GM21447 (cell line): Measurements from ENCODE around the gene ENG.

Source experiments
- ATAC-seq: cut with Tn5 transposase; IDR thresholded peaks from one replicate; pipeline ENCODE4 v1.9.1; 2021; ENCODE audit not compliant: unreplicated experiment

The ENG gene

DNA sequence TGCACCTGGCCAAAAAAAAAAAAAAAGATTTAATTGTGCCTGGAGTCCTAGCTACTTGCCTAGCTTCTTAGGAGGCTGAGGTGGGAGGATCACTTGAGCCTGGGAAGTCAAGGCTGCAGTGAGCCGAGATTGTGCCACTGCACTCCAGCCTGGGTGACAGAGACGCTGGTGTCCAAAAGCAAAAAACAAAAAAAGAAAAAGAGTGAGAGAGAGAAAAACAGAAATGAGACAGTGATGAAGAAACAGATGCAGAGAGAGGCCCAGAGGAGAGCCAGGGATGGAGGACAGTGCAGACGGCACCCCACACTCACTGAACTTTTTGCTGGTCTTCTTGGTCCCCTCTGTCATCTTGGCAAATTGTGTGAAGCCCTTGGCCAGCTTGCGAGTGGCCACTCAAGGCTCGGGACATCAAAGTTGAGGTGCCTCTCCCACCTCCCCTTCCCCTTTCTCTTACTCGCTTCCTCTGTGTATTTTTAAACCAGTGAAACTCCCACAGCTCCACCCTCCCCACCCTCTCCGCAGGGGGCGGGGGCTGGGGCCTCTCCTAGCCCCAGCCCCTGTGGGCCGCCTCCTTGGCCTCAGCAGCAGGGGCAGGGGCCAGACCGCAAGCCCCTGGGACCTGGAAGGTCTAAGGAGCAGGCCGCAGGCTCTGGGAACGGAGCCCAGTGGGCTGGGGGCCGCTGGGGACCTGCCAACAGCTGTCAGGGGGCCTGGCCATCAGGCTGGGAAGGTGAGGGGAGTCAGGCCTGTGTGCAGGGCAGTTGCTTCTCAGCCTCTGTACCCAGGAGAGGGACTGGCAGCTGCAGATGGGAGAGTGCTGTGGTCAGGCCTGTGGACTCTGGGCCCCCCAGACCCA is 76.0 kb downstream of the ENG start, which contains the start of gene SH2D3C:
SH2D3C (minus strand) TSS at position 387 of the 856 bp plus-strand sequence; CDS start at position 348, 39 bp downstream.
- ATAC-seq, result peak; percentile 38

DNA sequence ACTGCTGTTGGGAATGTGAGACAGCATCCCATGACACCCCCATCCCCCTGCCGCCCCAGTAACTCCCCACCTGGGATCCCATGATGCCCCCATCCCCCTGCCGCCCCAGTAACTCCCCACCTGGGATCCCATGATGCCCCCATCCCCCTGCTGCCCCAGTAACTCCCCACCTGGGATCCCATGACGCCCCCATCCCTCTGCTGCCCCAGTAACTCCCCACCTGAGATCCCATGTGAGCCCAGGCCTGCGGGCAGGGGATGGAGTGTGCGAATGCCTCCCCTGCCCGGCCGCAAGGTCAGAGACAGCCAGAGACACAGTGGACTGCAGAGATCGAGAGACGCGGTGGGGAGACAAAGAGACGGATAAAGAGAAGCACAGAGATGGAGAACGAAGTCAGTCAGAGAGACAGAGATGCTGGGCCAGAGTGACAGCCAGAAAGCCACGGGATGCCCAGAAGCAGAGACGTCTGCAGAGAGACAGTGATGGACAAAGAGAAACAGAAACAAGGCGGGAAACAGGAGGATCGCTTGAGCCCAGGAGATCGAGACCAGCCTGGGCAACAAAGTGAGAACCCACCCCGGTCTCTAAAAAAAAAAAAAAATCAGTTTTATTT is 77.0 kb downstream of the ENG start:
- ATAC-seq, result no peak

DNA sequence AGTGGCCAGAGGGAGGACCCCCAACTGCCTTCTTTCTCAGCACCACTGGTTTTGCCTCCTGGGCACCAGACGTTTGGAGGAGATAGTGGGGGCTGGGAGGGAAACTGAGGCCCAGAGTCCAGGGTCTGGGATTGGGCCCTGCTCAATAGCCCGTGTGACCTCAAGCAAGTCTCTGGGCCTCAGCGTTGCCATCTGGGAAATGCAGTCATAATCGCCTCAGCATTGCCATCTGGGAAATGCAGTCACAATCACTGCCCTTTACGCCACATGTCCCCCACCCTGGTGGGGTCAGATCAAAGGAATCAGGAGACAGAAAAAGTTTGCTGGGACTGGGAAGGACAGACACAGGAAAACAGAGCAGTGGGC is 77.6 kb downstream of the ENG start:
- no peak for ATAC-seq

DNA sequence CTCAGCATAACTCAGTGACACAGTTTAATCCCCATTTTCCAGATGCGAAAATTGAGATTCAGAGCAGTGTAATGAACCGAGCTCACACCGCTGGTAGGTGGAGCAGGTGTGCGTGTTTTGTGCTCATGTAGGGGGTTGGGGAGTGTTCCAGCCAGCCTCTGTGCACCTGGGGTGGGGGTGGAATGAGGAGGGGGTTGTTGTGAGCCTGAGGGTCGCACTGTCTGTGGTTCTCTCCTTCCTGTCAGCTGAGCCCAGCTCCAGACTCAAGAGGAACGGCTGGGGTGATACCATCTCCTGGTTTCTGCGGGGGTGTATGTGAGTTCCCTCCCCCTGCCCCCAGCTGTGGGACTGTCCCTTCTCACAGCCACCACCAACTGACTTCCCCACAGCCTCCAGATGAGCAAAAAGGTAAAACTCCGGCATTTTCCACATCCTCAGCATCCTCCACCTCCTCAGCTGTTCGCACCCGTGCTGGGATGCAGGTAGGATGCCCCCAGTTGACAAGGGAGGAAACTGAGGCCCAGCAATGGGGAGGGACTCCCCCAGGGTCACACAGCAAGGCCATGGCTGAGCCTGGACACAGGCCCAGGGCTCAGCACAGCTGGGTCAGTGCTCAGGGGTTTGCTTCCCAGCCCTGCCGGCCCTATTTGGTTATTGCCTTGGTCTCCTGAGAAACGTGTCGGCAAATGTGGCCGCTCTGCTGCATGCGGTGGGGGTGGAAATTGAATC is 78.1 kb downstream of the ENG start:
- no peak for ATAC-seq

DNA sequence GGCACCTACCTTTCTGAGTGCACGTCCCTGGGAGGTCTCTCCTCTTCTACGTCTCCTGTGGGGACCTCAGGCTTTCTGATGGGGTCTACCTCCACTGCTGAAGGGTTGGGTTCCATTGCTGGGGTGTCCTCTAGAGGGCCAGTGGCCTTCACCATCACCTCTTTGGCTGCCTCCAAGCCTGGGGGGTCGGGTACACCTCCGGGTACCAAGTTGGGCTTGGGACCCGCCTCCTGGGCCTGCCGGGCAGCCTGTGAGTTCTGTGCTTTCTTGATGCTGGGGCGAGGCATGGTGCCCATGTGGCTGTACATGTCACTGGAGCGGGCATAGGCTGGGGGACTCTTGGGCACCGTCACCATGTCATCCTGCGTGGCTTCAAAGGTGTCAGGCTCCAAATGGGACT is 80.5 kb downstream of the ENG start:
- no peak for ATAC-seq

DNA sequence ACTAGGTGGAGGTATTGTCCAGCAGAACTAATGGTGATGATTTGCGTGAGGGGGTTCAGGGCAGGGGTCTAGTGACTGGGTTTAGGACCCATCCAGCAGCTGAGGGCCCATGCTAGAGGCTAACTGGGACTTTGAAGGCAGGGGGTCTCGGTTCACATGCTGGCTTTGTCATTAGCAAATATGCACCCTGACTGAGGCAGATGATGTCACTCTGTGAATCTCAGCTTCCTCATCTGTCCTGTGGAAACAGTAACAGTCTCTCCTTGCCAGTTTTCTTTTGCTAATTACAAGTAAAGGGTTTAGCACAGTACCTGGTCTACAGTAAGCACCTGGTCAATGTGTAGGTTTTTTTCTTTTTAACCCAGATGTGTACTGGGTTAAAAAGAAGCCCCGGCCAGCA is 81.2 kb downstream of the ENG start:
- no peak for ATAC-seq

DNA sequence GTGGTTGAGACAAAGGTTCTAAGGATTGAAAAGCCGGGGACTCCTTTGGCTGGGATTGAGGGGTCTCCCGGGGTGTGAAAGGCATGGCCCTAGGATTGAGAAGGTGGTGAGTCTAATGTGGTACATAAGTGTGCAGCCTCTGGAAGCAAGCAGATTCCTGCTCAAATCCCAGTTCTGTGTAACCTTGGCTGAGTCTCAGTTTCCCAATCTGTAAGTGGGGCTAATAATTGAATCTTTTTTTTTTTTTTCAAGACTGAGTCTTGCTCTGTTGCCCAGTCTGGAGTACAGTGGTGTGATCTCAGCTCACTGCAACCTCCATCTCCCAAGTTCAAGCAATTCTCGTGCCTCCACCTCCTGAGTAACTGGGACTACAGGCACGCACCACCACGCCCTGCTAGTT is 81.9 kb downstream of the ENG start:
- no peak for ATAC-seq

DNA sequence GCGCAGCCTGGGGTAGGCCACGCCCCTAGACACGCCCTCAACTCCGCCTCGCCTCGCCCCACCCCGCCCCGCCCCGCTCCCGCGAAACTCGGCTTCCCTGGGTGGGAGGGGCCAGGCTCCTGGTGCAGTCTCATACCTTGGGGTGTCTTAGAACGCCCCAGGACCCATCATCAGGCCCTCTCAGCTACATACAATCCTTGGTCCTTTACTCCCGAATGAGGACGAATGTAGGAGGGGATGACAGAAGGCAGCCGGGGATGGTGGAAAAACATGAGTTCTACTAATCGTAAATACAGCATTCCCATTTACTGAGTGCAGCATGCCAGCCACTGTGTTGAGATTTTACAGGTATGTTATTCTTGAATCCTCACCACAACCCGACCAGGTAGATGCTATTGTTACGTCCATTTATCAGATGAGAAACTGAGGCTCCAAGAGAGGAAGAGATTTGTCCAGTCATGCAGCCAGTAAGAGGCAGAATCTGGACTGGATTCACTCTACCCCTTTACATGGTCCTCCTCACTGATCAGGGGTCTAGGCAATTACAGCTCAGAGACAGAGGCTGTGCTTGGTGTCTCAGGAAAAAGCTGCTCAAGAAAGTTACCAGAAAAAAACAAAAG is 82.8 kb downstream of the ENG start:
- no peak for ATAC-seq

DNA sequence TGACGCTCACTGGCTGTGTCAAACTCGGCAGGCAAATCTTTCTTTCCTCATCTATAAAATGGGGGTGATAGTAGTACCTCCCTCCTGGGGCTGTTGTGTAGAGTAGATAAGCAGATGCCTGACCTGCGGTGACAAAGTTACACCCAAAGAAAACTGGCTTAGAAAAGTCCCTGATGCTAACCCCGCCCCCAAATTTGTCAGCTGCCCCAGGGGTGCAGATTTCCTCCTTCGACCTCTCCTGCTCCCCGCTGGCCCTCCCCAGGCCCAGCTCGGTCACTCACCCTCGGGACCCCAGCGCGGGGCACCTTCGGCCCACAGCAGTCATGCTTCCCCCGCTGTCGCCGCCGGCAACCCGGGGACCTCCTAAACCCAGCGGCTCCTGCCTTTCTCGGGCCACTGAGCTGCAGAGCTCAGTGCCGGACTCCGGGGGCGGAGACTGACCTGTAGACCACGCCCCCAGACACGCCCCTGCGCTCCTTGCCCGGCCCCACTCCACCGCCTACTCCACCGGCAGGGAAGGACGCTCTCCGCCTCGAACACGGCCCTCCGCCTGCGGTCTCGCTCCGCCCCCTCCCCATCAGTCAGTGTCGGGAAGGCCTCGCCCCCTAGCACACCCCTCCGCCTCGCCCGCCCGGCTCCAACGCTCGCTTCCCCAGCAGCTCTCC is 83.4 kb downstream of the ENG start:
- peak; percentile 78 for ATAC-seq

DNA sequence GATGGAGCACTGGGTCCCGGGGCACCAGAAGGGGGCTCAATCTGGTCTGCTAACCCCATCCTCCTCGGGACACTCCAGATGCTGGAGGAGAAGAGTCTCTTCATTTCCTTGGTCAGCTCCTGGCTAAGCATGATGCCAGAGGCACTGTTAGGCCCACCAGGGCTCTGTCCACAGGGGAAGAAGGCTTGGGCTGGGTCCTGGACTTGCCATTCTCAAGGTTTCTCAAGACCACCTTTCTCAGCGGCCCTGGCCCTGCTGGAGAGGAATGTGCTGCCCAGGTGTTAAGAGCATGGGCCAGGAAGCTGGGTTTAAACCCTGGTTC is 83.9 kb downstream of the ENG start:
- no peak for ATAC-seq

DNA sequence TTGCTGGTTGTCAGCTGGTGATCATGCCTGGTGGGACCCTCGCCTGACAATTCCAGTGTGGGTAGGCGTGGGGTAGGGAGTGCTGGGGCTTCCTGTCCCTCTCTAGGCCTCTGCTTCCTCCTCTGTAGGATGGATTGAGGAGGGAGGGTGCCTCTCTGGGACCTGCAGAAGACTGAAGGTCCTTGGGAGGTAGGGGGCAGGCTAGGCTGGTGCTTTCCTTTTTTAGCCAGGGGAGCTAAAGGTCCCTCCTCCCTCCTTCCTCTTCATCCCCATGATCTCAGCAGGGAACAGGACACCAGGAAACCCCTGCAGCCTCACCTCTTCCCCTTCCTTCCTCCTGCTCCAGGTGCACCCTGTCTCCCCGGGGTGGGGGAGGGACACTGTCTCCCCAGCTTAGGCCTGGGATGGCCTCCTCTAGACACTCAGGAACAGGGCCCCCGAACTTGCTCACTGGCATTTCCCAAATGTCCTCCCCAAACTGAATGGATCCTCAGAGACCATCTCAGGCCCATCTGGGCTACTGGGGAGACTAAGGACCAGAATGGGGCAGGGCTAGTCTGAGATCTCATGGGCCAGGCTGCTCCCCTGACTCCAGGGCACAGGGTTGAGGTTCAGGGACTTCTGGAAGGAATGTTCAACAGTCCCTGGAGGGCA is 84.4 kb downstream of the ENG start:
- no peak for ATAC-seq

DNA sequence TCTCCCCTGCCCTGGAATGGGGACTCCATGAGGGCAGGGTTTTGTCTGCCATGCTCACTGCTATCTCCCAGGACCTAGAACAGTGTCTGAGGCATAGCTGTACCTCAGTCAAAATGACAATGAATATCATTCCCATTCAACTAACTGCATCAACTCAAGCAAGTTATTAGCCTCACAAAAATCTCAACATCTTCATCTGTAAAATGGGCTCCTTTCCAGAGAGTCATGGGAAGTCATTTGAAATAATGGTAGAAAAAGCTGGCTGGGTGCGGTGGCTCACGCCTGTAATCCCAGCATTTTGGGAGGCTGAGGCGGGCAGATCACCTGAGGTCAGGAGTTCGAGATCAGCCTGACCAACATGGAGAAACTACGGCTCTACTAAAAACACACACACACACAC is 85.4 kb downstream of the ENG start:
- ATAC-seq, result no peak

DNA sequence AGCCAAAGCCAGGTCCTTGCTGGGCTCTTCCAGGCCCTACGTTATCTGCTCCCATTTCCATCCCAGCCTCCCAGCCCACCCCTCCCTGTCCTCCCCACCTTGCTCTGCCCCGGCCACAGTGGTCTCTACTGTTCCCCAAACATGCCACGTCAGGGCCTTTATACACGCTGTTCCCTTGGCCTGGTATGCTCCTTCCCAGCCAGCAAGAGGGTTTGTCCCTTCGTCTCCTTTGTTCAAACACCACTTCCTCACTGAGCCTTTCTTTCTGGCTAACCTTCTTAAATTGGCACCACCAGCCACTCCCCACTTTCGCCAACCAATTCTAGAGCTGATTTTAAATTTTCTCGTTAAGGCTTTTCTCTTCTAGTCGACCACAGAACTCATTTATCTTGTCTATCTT is 85.8 kb downstream of the ENG start:
- no peak for ATAC-seq

DNA sequence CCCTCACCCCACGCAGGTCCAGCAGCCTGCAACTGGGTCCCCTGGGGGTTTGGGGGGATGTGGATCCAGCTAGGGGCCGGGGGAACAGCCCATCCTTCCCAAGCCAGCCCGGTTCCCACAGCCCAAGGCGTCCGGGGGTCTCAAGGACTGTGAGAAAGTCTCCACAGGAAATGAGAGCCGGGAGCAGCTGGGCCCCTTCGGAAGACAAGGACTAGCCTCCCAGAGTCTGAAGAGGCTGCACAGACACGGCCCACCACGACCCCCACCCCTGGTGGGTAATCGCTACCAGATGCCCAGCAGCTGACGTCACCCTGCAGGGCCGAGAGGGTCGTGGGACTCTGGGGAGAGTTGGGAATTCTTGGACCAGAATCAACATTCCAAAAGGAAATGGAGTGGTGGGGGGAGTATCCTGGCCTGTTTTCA is 86.5 kb downstream of the ENG start:
- no peak for ATAC-seq

DNA sequence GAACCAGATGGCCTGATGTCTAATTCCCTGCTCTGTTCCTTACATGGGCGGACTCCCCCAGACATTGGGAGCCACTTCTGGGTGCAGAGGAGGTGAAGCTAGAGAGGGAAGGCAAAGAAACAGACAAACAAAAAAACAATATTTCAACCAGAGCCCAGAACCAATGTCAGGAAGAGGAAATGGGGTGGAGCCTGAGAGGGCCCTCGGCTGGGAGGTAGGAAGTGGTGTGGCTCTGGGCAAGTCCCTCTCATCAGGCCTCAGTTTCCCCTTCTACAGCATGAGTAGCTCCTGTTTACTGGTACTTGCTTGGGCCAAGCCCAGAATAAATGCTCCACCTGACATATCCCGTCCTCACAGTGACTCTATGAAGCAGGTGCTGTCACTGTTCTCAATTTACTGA is 87.0 kb downstream of the ENG start:
- ATAC-seq, result no peak

DNA sequence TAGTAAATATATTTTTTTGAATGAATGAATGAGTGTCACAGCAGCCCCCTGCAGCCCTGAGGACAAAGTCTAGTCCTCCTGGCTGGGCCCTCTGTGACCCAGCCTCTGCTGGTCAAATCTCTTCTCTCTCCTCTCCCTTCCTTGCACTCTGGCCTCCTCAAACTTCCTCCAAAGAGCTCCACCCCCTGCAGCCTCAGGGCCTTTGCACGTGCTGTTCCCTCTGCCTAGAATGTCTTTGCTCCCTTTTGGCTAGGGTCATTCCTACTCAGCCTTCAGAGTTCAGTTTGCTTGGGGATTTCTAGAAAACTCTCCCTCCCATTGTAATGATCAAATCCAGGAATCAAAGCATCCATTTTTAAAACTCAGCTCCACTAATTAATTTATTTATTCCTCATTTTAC is 89.0 kb downstream of the ENG start:
- no peak for ATAC-seq
